HepG2 (cell line): Measurements from ENCODE around the gene NCAPD2. TPM values are rescaled to one million over a fixed set of nuclear protein-coding genes. Genes with fewer than 3 reads are reported as not detected.

Experiments used
- ATAC-seq: fragments of 200-7000 bp; cut with Tn5 transposase; 3 replicates; pipeline ENCODE4 v1.9.1; 2020; ENCODE audit warnings: mild to moderate bottlenecking, moderate library complexity
- BruUV-seq: library from RNA; stranded (reverse); fragments of 400-500 nt; replicated peaks from 2 replicates; lab custom pipeline; 2021; lab: Mats Ljungman, UMichigan
- CTCF ChIA-PET: fragments of 300-600 bp; formaldehyde crosslinking; extraction: SDS; loops from one replicate; lab custom pipeline; 2021; ENCODE audit warnings: low total read pairs, inconsistent platforms, low intra/inter-chr PET ratio; lab: Yijun Ruan, JAX
- POLR2A ChIA-PET: fragments of 350-600 bp; sonication (Branson Sonifier 250); formaldehyde crosslinking; loops from one replicate; lab custom pipeline; 2020; ENCODE audit warnings: antibody characterized with exemption, inconsistent platforms; lab: Yijun Ruan, JAX
- DNase-seq: peaks from one replicate; pipeline ENCODE4 v3.0.0-alpha.2; 2015; ENCODE audit warnings: low spot score
- FAIRE-seq: peaks from 3 replicates; lab custom pipeline; 2011; peaks lifted over from hg19 to GRCh38; lab: Jason Lieb, UNC
- H2AFZ ChIP-seq: one replicate; pipeline ENCODE4 v1.6.1; 2011; ENCODE audit warnings: low read length, inconsistent platforms
- H3K27ac ChIP-seq: fragments of 300-600 bp; 3 replicates; pipeline ENCODE4 v1.8.0; 2011; ENCODE audit warnings: mixed run types, mild to moderate bottlenecking, mixed read lengths, low read length, inconsistent platforms; ENCODE audit not compliant: insufficient read depth; ENCODE audit errors: extremely low read length
- H3K27me3 ChIP-seq, 2 experiments: fragments of 200-600 bp in 1 of 2; 2 replicates in 1 of 2; 3 replicates in 1 of 2; pipeline versions ENCODE4 v1.6.0 to v1.8.0; 2011; ENCODE audit warnings: low read length in 2 of 2, mild to moderate bottlenecking in 2 of 2, moderate library complexity in 2 of 2, inconsistent platforms in 1 of 2; ENCODE audit not compliant: insufficient read depth in 2 of 2, control insufficient read depth in 1 of 2
- H3K36me3 ChIP-seq, 2 experiments: fragments of 200-600 bp in 1 of 2; replicated peaks in 1 of 2; 2 replicates in 1 of 2; 3 replicates in 1 of 2; pipeline versions ENCODE4 v1.5.1 to v1.8.0; 2011; ENCODE audit warnings: low read length in 2 of 2, inconsistent platforms in 1 of 2; ENCODE audit not compliant: insufficient read depth in 2 of 2, control insufficient read depth in 1 of 2
- H3K4me1 ChIP-seq: 2 replicates; pipeline ENCODE4 v1.5.1; 2012; ENCODE audit warnings: low read length, inconsistent platforms; ENCODE audit not compliant: insufficient read depth
- H3K4me2 ChIP-seq: 2 replicates; pipeline ENCODE4 v1.6.0; 2011; ENCODE audit warnings: low read depth, low read length, inconsistent platforms
- H3K4me3 ChIP-seq, 3 experiments: fragments of 200-600 bp in 1 of 3; sonication (generic), shearing (Covaris generic) in 1 of 3; replicated peaks in 1 of 3; 2 replicates each; pipeline ENCODE4 v1.5.1; 2011 to 2016; ENCODE audit warnings: low read length in 3 of 3, inconsistent platforms in 2 of 3, low read depth in 2 of 3, mild to moderate bottlenecking in 2 of 3, control low read depth in 1 of 3, mixed read lengths in 1 of 3; ENCODE audit not compliant: insufficient read depth in 1 of 3
- H3K79me2 ChIP-seq: one replicate; pipeline ENCODE4 v1.6.1; 2011; ENCODE audit warnings: low read length, inconsistent platforms; ENCODE audit not compliant: insufficient read depth
- H3K9ac ChIP-seq: 2 replicates; pipeline ENCODE4 v1.6.0; 2011; ENCODE audit warnings: mild to moderate bottlenecking, low read depth, low read length, inconsistent platforms; ENCODE audit not compliant: insufficient read depth
- H3K9me3 ChIP-seq: 2 replicates; pipeline ENCODE4 v1.5.1; 2012; ENCODE audit warnings: mild to moderate bottlenecking, low read length
- H4K20me1 ChIP-seq: 2 replicates; pipeline ENCODE4 v1.6.0; 2011; ENCODE audit warnings: inconsistent platforms, mild to moderate bottlenecking, low read length, moderate library complexity; ENCODE audit not compliant: insufficient read depth
- AHDC1 ChIP-seq: sonication (generic); formaldehyde crosslinking; IDR thresholded peaks from 2 replicates; pipeline ENCODE4 v1.5.1; 2020; ENCODE audit warnings: mild to moderate bottlenecking, missing genetic modification reagents, borderline replicate concordance
- ELF1 ChIP-seq: sonication (generic); formaldehyde crosslinking; IDR thresholded peaks from 2 replicates; pipeline ENCODE4 v1.4.0; 2020; ENCODE audit warnings: missing genetic modification reagents
- FOXA1 ChIP-seq, 2 experiments: fragments of 450-650 bp in 1 of 2; sonication (generic) in 1 of 2; formaldehyde crosslinking in 1 of 2; IDR thresholded peaks; 2 replicates each; pipeline versions ENCODE4 v1.4.0 to v1.6.1; 2016 to 2020; ENCODE audit warnings: missing genetic modification reagents in 1 of 2
- GRHL1 ChIP-seq: sonication (generic); formaldehyde crosslinking; conservative IDR thresholded peaks from 2 replicates; pipeline ENCODE4 v1.8.0; 2022; ENCODE audit warnings: missing genetic modification reagents
- IRF9 ChIP-seq: sonication (generic); formaldehyde crosslinking; IDR thresholded peaks from 2 replicates; pipeline ENCODE4 v1.8.0; 2022; ENCODE audit warnings: missing genetic modification reagents, mild to moderate bottlenecking, borderline replicate concordance
- KMT2A ChIP-seq: sonication (generic); formaldehyde crosslinking; IDR thresholded peaks from 2 replicates; pipeline ENCODE4 v1.4.0; 2020; ENCODE audit warnings: missing genetic modification reagents
- MAFK ChIP-seq, 2 experiments: IDR thresholded peaks in 1 of 2; conservative IDR thresholded peaks in 1 of 2; 2 replicates each; pipeline ENCODE4 v1.6.1; 2011; ENCODE audit warnings: improper control_type of control experiment in 2 of 2, low read length in 2 of 2
- SNAPC2 ChIP-seq: sonication (generic); formaldehyde crosslinking; IDR thresholded peaks from 2 replicates; pipeline ENCODE4 v1.8.1; 2022; ENCODE audit warnings: mild to moderate bottlenecking, missing genetic modification reagents
- SPEN ChIP-seq: sonication (generic); formaldehyde crosslinking; IDR thresholded peaks from 2 replicates; pipeline ENCODE4 v1.5.1; 2020; ENCODE audit warnings: low read depth, mild to moderate bottlenecking, missing genetic modification reagents
- U2AF1 ChIP-seq: fragments of 200-400 bp; formaldehyde crosslinking; optimal IDR thresholded peaks from 2 replicates; pipeline ENCODE3; 2017; ENCODE audit warnings: mild to moderate bottlenecking, low read depth, low read length
- ZNF580 ChIP-seq: IDR thresholded peaks from 2 replicates; pipeline ENCODE4 v1.6.1; 2016; ENCODE audit warnings: low read depth, borderline replicate concordance
- ZNF724P ChIP-seq: sonication (generic); formaldehyde crosslinking; IDR thresholded peaks from 2 replicates; pipeline ENCODE4 v1.8.0; 2022; ENCODE audit warnings: missing genetic modification reagents, borderline replicate concordance
- ZSCAN22 ChIP-seq: sonication (generic); formaldehyde crosslinking; IDR thresholded peaks from 2 replicates; pipeline ENCODE4 v1.4.0; 2020; ENCODE audit warnings: mild to moderate bottlenecking, missing genetic modification reagents
- WGBS: methylation state at CpG from one replicate; pipeline ENCODE4 v1.1.6; 2017; ENCODE audit warnings: low lambda C conversion rate; 5-methylcytosine and 5-hydroxymethylcytosine counted together
- in situ Hi-C: cut with HindIII; loops from 2 replicates; pipeline ENCODE4 v1.10.0; 2017; ENCODE audit warnings: low pct_unique_long_range_greater_than_20kb; ENCODE audit not compliant: extremely low pct_ligation_motif_present
- intact Hi-C: fragments of 100-400 bp; cut with micrococcal nuclease; formaldehyde crosslinking; loops from one replicate; pipeline ENCODE4 v1.10.0; 2022; ENCODE audit not compliant: unreplicated experiment
- polyA plus RNA-seq, 8 experiments: library from polyadenylated mRNA; depleted of rRNA in 3 of 8; stranded (reverse) in 7 of 8; unstranded in 1 of 8; fragments of >200 nt; fragmentation: Illumina TruSeq in 4 of 8; extraction: Trizol in 4 of 8; gene quantifications; 2 replicates each; pipeline versions ENCODE4 v1.2.1 to v1.2.3, GENCODE V29; 2011 to 2016; ENCODE audit warnings: low read depth in 4 of 8, missing spikeins in 1 of 8, mixed read lengths in 1 of 8; ENCODE audit not compliant: insufficient read depth in 1 of 8
- total RNA-seq, 5 experiments: library from RNA; depleted of rRNA; stranded (reverse); fragments of >200 nt; fragmentation: Illumina TruSeq; extraction: Trizol; gene quantifications; 2 replicates each; pipeline ENCODE4 v1.2.3, GENCODE V29; 2016; ENCODE audit warnings: low read depth in 1 of 5

NCAPD2 gene
- total and polyA plus RNA-seq, 2 of the 13 experiments (the other 11 are each of a cell fraction or from before 2014, with no cell fraction given): 51.1 to 65.6 TPM

GRCh38 chr12:6533923-6534694 lies 40.2 kb downstream of the NCAPD2 start, which contains the start of gene GAPDH:
TSS of gene GAPDH (plus strand) at chr12:6534517. CDS start at chr12:6534833, 316 bp downstream.
- no peak within 1 kb of the TSS for H2AFZ ChIP-seq
- peak; percentile 79; the same call in 1 of the 2 replicates for TF ChIP-seq IRF9 (CRISPR knock-in tag)
- no peak for TF ChIP-seq ZSCAN22 (CRISPR knock-in tag)
- no peak for TF ChIP-seq FOXA1 (IDR thresholded peaks at IDR 0.05)
- TF ChIP-seq FOXA1 (CRISPR knock-in tag; IDR thresholded peaks at IDR 0.05): no peak
- TF ChIP-seq AHDC1: peak; percentile 57; the same call in 1 of the 2 replicates
- TF ChIP-seq MAFK (conservative IDR thresholded peaks at IDR 0.05 in 1 of 2, IDR thresholded peaks at IDR 0.05 in 1 of 2; ENCODE audit: low read length in 2 of 2): peak in 1 of 2 experiments; percentile 19; a peak in 1 of 4 replicates
- peak; percentile 49; the same call in 1 of the 2 replicates for TF ChIP-seq KMT2A (CRISPR knock-in tag)
- no peak; the same call in 1 of the 2 replicates for TF ChIP-seq ZNF724P (CRISPR knock-in tag)
- peak; percentile 90 for TF ChIP-seq ZNF580
- TF ChIP-seq SPEN (CRISPR knock-in tag): peak; percentile 46; the same call in 1 of the 2 replicates
- TF ChIP-seq GRHL1 (CRISPR knock-in tag): no peak
- TF ChIP-seq SNAPC2 (CRISPR knock-in tag): 0 out of 2 replicates have a peak, but pooled peaks have one; percentile 28
- TF ChIP-seq ELF1 (CRISPR knock-in tag): peak; percentile 57
- TF ChIP-seq U2AF1: no peak

More at GRCh38 chr12:6533923-6534694, 40.2 kb downstream of the NCAPD2 start, which contains the start of gene GAPDH:
- ChIA-PET POLR2A (interaction anchor here (0.6 to 3.2 kb wide), 57 partner anchors 9 to 464 kb away, joined by 3 to 54 read pairs (median 4); partner anchors contain the start of genes C12orf57, CDCA3, COPS7A and IFFO1), CTCF (no interaction called here)
- peak; percentile 21 for FAIRE-seq
- peak; percentile 69 for ATAC-seq
- Histone ChIP-seq H3K27ac (peak within 1 kb of the TSS; percentile 97), H3K4me3 (peak within 1 kb of the TSS; percentile 94 to 99 (median 97)), H3K4me2 (peak within 1 kb of the TSS; percentile 98), H3K9me3 (no peaks in the 10 kb centered on the region), H4K20me1 (peaks cover 41% of the 10 kb centered on the region), H3K4me1 (peaks cover 53% of the 10 kb centered on the region), H3K27me3 (no peaks in the 10 kb centered on the region; a peak in 1 of 5 replicates), H3K9ac (peak within 1 kb of the TSS; percentile 96), H3K36me3 (peaks cover 9 to 55% of the 10 kb centered on the region in 2 experiments), H3K79me2 (peaks cover 33% of the 10 kb centered on the region)
- BruUV-seq: no TSS peak
- intact Hi-C loops (loop anchor here (1.0 to 10.0 kb wide), 4 partner anchors 39 to 189 kb away; partner anchors contain the start of genes NCAPD2, TNFRSF1A and VAMP1), in situ Hi-C loops (loop anchor here (10.0 kb wide), 1 partner anchor 109 kb away; no protein-coding TSS in a partner anchor)
- peak; percentile 95 for DNase-seq
- WGBS: 1% methylated on average over 29 of the region's 62 CpGs
